GM21381 (cell line): ENCODE measurements around the gene SDR39U1.

ENCODE experiments used
- ATAC-seq: cut with Tn5 transposase; IDR thresholded peaks from one replicate; pipeline ENCODE4 v1.9.1; 2021; ENCODE audit warnings: mild to moderate bottlenecking, moderate library complexity; ENCODE audit not compliant: unreplicated experiment

The SDR39U1 gene

DNA sequence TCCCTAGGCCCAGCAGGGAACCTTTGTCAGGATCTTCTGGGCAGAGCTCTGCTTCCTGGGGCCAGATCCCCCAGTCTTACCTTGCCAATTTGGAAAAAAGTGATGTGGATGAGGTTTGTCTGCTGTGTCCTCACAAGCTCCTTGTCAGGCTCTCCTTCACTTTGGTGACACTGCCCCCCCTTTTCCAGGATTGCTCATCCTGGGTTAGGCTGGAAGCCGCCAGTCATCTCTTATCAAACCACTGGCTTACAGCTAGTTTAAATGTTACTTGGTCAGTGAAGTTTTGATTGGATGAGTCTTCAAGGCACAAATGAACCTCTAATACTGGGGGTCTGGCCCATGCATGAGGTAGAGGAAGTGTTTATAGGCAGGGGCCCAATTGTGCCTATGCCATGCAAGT is 28.5 kb downstream of the SDR39U1 start:
- ATAC-seq = no peak

DNA sequence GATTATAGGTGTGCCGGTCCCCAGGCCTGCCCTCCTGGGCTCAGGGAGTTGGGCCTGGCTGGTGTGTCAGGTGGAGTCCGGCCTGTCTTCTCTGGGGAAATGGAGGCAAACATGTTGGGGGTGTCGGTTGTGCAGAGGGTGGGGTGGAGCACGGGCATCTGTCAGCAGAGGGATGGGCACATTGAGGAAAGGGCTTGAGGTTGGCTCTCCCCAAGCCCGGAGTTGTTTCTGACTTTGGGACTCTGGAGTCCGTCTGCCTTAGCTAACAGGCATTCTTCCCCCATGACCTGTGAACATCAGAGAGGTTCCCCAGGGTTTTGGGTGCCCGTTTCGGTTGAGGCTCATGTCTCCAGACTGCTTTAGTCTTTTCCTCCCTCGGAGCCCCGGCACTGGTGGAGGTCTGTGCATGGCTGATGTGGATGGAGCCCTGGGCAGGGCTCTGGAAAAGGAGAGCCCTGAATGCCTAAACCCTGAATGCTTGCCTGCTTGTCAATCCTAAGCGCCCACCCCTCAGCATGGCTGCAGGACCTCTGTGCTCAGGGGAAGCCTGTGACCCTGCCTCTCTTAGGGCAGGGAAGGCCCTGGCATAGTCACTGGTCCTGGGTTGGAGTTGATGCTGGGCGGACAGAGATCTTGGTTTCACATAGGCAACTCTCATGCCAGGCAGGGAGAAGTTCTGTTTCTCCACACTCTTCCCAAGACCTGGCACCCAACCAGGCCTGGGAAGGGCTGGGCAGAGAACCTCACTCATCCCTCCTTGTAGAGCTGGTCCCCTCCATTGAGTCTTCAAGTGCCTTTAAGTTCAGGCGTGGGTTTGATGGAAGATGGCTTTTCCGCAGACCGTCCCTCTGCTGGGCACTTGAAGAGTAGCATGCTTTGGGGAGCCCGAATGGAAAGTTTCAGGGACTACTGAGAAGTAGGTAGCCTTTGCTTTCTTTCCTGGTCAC is 30.9 kb downstream of the SDR39U1 start:
- ATAC-seq = no peak

DNA sequence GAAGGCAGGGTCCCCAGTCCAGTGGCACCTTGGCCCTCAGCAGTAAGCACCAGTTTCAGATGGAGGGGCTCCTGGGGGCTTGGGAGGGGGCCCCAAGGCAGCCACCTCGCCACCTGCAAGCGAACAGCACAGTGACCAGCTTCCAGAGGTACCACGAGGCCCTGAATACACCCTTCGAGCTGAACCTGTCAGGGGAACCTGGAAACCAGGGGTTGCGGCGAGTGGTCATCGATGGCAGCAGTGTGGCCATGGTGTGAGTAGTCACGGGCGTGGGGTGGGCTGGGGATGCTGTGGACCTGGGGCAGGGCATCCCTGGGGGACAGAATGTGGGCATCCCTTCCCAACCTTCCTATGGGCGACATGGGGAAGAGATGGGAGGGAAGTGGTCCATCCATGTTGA is 32.6 kb downstream of the SDR39U1 start:
- ATAC-seq = no peak

DNA sequence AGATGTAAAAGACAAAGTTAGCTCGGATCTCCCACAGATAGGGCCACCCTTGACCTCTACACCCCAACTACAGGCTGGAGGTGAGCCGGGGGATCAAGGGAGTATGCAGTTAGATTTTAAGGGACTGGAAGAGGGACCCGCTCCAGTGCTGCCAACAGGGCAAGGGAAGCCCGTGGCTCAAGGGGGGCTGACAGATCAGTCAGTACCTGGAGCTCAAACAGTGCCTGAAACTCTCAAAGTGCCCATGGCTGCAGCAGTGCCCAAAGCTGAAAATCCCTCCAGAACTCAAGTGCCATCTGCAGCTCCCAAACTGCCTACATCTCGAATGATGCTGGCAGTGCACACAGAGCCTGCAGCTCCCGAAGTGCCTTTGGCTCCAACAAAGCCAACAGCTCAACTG is 33.4 kb downstream of the SDR39U1 start:
- no peak for ATAC-seq

DNA sequence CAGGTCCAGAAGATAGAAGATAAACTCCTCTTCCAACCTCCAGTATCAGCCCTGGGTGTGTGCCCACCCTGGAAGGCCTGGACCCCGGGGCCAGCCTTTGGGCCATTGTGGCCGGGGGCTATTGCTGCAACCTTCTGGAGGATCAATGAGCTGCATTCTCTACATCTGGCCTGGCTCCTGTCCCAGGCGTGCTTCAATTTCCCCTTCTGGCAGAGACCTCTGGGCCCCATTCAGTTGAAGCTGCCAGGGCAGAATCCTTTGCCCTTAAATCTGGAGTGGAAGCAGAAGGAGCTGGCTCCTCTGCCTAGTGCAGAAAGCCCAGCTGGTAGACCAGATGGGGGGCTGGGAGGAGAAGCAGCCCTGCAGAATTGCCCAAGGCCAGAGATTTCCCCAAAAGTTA is 33.8 kb downstream of the SDR39U1 start:
- no peak for ATAC-seq

DNA sequence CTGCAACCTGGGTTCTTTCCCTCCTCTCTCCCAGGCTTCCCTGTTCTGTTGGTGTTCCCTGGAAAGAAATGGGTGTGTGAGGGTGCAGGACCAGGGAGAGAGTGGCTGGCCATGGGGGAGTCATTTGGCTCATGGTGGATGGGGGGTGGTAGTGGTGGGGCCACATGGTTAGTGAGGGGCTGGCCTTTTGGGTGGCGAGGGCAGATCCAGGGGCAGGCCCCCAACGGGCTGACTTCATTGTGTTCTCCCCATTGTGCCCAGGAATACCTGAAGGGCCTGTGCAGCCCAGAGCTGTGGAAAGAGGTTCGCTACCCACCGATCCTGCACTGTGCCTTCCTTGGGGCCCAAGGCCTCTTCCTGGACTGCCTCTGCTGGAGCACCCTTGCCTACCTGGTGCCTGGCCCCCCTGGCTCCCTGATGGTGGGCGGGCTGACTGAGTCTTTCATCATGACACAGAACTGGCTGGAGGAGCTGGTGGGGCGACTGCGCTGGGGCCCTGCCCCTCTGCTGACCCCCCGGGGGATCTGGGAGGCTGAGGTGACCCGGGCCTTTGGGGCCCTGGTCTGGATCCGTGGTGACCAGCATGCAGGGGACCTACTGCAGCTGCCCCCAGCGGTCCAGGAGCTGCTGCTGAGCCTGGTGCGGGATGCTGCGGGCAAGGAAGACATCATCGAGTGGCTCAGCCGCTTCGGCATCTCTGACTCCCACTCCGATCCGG is 34.8 kb downstream of the SDR39U1 start:
- ATAC-seq = no peak

DNA sequence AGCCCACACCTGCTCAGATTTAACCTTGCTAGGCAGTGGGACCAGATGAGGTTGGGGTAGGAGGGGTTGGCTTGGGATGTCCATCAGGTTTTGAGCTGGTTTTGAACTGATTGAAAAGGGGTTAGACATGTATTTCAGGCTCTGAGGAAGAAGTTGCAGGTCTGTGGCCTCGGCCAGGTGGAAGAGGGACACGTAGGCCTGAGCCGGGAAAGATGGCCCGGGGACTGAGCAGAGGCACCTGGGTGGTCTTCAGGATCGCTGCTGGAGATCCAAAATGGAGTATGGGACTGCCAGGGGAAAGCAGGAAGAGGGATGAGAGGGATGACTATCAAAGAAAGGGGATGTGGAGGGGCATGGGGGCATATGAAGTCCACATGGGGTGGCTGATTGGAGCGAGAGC is 36.2 kb downstream of the SDR39U1 start:
- no peak for ATAC-seq

DNA sequence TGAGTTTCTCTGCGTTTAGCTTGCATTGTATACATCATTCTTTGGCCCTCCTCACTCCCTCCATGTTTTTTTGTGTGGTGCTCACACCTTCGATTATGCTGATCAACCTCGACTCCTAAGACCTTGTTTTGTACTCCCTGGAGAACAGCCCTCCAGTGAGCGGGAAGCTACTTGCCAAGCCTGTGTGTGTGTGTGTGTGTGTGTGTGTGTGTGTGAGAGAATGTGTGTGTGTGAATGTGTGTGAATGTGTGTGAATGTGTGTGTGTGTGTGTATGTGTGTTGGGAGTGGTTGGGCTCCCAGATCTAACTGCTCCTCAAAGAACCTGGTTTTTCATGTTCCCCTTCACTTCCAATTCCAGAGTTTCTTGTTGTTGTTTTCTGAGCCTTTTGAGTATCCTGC is 37.8 kb downstream of the SDR39U1 start:
- ATAC-seq = no peak

DNA sequence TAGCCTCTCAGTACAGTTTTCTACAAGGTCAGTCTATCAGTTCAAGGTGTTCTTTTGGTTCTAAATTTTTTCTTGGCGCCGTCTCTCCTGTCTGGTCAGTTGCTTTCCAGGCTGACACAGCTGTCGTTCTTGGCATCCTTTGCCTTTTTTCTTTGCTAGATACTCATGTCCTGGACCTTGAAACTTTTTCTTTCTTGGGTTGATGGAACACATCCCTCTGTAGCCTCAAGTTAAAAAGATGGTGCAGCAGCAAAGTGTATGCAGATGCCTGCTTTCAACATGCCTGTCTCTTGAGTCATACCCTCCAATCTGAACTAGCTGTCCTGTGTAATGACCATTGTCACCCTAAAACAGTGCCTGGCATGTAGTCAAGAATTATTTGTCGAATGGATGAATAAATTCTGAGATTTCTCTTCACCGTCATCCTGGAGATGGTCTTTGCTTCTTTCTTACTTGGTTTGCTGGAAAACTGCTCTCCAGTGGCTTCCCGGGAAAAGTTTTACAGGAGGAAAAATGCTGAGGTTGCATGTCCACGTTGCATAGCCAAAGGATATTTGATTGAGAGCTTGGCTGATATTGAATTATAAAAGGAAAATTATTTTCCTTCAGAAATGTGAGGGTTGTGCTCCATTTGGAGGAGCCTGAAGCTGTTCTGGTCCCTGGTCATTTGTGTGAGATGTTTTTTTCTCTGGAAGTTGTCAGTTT is 39.1 kb downstream of the SDR39U1 start:
- ATAC-seq = no peak

DNA sequence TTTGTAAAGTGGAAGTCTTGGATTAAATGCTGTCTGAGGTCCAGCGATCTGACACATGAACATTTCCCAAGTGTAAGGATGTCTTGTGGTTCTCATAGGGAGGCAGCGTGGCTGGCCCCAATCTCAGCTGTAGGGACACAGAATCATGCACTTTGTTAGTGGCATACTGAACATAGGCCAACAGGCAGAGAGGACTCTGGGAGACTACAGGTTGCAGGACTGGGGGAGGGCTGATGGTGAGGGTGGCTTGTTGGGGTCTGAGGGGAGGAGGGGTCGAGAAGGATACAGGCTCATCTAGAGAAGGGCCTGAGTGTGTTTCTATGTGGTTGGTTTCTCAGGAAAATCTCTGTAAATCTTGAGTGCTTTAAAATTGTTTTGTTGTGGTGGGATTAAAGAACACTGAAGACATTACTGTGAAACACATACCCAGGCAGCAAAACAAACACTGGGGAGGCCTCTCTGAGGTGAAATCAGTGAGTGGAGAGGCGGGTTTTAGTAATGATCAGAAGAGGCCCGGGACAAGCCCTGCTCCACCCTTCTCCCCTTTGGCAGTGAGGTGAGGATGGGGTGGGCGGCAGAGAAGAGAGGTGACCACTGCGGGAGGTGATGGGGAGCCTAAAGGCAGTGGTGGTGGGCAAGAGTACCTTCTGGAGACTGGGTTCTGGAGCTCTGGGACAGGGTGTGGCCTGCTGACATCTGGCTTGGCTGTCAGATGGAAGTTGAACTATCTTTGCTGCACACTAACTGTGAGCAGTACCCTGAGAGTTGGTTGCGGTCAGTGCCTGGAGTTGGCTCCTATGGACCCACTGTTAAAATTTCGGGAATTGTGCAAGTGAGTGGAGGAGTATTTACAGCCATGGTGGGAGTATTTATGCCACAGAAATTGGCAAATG is 40.5 kb downstream of the SDR39U1 start:
- no peak for ATAC-seq

DNA sequence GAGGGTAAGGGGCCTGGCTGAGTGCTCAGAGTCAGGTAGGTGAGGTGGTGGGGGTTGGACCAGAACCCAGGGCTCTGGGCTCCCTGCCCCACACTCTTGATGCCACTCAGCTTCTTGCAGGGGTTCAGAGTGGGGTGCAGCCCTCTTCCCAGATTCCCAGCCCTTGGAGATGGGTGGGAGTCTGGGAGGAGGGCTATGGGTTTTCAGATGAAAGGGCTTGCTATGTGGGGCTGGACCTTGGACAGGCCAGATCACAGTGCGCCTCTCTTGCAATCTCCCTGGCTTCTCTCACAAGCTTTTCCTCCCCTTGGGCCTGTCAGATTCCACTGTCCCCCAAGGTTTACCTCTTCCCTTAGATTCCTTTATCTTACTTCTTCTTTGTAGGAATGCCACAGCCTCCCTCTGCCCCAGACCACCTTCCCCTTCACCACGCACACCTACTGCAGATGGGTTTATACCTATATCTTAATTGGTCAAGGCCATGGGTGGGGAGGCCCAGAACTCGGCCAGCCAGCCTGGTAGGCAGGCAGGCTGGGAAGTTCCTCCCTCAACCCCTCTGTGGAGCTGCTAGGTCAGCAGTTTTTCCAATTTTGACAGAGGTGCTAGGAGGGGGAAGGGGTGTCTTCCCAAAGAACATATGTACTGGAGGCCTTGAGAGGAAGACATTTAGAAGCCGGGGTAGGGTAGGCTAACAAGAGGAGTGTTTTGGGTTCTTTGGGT is 42.4 kb downstream of the SDR39U1 start:
- no peak for ATAC-seq

DNA sequence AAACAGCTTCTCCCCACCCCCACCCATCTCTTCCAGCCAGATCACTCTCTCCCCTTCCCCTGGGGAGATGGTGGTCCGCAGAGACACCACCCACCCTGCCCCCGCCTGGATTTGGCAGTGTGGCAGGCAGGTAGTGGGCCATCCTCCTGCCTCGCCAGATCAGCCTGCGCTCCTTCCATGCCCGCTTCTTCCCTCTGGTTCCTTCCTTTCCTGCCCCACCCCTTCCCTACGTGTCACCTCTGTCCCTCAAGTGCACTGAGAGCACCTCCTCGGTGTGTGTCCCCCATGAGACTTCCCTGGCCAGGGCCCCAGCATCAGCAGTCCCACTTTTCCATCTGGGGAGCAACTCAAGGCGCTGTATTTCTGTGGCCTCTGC is 43.1 kb downstream of the SDR39U1 start:
- no peak for ATAC-seq

DNA sequence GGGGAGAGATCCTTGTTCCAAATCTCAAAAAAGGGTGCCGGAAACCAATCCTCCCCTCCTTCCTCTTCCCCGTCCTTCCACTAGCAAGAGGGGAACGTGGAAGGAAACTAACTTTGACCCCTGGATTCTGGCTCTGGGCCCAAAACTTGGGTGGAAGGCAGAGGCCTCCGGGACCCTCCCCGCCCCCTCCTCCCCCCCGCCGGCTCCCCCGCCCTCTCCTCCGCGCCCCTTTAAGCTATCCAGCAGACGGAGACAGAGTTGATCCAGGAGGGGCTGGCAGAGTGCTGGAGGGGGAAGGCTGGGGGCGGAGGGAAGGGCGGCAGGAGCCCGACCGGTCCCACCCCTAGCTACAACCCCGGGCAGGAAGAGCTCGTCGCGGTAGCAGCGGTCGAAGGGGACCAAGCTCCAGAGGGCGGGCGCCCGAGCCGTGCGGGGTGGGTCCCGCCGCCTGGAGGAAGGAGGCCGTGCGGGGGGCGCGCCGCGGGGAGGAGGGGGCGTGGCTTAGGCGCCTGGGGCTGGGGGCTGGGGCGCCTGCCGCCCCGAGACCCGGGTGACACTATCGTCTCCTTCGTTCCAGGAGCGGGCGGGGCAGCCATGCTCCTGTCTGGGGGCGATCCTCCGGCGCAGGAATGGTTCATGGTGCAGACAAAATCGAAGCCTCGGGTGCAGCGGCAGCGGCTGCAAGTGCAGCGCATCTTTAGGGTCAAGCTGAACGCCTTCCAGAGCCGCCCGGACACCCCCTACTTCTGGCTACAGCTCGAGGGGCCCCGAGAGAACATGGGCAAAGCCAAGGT is 43.7 kb downstream of the SDR39U1 start, which contains the start of gene NYNRIN:
TSS of gene NYNRIN (plus strand) at position 351 of the 794 bp plus-strand sequence. CDS start at position 595, 244 bp downstream.
- no peak for ATAC-seq

DNA sequence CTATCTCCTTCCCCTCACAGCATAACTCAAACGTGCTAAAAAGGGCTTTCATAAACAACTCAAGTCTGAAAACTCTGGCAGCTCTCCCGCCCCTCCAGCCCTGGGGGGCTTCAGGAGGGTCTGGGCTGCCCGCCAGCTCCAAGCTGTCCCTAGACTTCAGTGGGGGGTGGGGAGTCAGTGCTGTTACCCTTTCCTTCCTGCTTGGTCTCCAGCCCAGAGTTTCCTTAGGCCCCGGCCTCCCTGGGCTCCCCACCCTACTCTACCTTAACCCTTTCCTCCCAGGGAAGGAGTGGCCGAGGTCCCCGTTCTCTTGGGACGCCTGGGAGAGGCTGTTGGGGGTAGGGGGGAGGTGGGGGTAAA is 44.3 kb downstream of the SDR39U1 start:
- no peak for ATAC-seq

DNA sequence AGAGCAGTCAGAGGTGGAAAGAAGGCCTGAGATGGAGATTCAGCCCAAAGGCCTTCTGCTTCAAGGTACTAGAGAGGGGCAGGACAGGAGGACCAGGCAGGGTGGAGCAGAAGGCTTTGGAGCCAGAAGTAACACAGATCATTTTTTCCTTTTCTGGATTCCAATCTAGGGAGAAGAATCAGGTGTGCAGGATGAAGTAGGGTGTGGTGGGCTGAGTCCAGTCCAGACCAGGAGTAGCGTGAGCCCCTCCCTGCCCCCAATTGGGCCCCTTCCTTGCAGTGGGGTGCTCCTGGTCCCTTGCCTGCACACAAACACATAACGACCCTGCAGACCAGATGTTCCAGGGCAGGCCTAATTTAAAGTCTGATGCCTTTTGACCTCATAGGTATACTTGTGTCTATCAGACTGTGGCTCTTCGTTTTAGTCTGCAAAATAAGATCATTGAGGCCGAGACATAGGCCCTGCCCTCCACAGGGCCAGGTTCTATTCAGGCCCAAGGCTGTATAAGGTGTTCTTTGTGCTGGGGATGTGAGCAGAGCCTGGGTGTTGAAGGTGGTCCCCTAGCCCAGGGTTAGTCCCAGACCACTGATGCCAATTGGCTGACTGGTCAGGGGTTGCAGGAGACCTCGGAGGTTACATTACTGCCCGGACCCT is 44.8 kb downstream of the SDR39U1 start:
- no peak for ATAC-seq

DNA sequence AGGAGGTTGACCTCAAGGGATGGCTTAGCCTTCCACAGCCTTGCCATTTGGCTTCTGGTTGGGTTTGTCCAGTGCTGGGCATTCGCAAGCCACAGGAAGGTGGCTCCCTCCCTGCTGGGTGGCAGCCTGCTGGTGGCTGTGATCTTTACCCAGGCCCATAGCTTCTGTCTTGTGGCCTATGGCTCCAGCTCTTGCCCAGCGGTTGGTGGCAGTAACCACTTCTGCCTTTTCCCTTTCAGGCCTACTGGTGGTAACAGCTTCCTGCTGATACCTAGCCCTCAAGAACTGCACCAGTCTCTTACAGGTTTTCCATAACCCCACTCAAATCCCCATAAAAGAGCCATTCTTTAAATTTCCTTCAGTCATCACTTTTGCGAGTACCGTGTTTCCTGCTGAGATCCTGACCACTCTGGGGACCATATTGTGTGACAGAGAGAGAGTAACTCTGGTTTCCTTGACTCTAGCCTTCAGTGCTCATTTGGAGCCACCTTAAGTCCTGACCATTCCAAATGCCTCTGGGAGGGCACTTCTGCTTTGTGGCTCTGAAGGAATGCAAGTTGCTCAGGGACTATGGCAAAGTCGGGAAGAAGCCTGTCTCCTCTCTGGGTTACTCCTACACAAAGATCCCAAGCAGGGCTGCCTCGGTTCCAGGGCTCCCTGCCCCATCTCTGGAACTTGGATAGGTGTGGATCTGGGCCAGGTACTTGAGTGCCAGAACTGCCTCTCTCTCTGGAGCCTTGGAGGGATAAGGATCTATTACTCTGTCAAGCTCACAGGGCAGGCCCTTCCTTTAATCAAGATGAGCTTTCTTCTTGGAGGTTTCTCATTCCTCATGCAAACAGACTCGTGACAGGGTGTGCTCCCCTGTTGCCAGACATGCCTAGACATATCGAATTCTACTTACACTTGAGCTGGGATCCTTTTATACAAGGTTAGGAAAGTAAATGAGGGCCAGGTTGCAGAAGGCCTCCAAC is 46.7 kb downstream of the SDR39U1 start:
- ATAC-seq = no peak

DNA sequence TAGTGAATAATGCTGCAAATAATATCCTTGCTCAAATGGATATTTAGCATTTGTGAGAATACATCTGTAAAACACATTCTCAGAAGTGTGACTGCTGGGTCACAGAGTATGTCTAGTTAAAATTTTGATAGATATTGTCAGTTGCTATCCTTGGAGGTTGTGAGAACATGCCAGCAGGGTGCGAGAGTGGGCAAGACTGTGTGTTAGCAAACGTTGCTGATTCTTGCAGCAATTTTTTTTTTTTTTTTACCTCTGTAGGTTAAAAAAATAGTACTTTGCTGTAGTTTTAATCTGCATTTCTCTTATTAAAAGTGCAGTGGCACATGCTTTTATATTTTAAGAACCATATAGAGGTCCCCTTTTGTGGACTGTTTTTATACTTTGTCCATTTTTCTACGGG is 48.3 kb downstream of the SDR39U1 start:
- ATAC-seq = no peak
